RKO (cell line): Measurements from ENCODE around the gene CRYGN.

Source experiments
- DNase-seq: peaks from one replicate; pipeline ENCODE4 v3.0.0-alpha.2; 2016; ENCODE audit warnings: low spot score

CRYGN gene, protein sequence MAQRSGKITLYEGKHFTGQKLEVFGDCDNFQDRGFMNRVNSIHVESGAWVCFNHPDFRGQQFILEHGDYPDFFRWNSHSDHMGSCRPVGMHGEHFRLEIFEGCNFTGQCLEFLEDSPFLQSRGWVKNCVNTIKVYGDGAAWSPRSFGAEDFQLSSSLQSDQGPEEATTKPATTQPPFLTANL

DNA sequence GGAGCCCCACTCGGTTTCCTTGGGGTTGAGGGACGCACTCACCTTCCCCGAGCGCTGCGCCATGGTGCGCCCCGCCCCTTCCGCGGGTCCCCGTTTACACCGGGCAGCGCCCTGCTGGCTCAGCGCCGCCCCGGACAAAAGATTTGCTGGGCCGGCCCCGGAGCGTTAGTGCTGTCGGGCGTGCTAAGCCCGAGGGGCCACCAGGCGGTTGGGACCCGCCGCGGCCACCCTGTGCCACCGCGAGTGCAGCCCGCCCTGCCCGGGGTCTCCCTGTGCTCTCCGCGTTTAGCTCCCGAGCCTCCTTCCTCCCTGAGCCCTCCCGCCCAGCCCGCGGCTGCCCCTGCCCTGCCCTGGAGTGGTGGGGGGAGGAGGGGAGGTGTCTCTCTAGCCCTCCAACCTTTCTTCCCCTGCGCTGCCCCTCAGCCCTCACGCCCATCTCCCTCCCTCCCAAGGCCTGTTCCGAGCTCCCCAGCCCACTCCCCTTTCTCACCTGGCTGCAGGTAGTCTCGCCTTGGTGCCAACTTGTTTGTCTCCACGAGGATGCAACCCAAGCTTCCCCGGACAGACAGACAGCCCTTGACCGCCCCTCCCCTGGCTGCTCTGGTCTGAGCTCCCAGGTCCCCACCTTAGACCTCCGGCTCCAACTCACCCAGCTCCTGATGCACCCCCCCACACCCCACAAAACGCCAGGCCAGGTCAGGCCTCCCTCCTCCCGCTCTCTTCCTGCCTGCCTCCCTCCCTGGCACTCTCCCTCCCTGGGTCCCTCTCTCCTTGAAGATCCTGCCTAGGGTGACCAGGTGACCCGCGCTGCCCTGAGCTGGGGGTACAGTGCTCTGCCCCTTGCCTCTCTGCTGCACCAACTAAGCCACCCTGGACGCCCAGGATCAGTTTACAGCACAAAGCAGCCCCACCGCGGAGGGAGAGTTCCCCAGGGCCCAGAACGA, at the start of gene CRYGN:
Gene CRYGN, minus strand, starts transcription at position 287 of the 944 bp plus-strand sequence. Its CDS starts 224 bp downstream, at position 63.
- DNase-seq = no peak

DNA sequence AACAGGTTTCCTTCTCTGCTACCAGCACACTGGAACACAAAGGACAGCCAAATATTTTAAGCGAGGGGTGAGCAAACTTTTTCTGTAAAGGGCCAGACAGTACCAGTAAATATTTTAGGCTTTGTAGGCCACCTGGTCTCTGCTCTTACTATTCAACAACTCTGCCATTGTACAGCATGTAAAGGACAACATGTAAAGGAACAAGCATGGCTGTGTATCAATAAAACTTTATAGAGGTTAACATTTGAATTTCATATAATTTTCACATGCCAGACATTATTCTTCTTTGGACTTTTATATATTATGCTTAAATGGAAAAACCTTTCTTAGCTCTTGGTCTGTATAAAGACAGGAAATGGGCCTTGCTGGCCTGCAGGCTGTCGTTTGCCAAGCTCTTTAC, 49.6 kb upstream of the CRYGN start:
- DNase-seq = no peak

DNA sequence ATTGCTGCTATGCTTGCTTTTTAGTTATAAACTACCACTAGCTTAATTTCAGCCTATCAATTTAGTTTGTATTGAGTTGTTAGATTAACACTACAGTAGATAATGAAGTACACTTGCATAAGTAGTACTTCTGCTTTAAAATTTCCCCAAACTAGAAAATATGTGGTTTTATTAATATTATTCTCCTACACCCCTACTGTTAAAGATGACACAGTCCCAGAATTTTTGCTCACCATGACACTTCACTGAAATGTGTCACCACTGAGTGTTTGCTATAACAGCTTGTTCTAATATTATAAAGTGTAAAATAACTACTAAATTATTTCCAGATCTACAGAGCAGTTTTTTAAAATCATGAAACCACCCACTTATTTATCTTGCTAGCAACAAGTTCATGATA, 48.2 kb upstream of the CRYGN start:
- DNase-seq = no peak

DNA sequence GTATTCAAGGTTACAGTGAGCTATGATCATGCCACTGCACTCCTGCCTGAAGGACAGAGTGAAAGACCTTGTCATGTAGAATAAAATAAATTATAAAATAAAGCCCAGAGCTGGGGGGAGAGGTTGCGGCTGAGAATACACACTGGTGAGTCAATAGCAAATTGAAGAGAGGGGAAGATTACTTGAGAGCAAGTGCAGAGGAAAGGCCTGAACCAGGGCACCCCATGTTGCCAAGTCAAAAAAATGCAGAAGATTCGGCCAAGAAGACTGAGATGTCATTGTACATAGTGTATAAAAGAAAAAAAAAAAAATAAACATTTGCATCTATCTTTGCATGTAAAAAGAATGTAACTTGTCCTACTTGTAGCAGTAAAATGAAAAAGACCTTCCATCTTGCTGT, 47.3 kb upstream of the CRYGN start:
- no peak for DNase-seq

DNA sequence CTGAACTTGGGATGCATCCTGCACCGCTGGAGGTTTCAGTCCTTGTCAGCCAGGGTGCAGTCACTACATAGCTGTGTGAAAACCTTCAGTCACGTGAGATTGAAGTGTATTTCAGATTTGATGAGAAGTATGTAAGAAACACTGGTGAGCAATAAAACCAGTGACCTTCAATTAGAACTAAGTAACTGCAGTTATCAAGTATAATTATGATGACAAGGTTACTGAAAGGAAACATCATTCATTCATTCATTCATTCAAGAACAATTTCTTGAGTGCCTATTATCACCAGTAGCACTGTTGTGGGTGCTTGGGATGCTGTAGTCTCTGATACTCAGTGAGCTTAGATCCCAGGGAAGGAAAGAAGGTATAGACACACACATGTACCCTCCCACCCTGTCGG, 46.1 kb upstream of the CRYGN start:
- DNase-seq = no peak

DNA sequence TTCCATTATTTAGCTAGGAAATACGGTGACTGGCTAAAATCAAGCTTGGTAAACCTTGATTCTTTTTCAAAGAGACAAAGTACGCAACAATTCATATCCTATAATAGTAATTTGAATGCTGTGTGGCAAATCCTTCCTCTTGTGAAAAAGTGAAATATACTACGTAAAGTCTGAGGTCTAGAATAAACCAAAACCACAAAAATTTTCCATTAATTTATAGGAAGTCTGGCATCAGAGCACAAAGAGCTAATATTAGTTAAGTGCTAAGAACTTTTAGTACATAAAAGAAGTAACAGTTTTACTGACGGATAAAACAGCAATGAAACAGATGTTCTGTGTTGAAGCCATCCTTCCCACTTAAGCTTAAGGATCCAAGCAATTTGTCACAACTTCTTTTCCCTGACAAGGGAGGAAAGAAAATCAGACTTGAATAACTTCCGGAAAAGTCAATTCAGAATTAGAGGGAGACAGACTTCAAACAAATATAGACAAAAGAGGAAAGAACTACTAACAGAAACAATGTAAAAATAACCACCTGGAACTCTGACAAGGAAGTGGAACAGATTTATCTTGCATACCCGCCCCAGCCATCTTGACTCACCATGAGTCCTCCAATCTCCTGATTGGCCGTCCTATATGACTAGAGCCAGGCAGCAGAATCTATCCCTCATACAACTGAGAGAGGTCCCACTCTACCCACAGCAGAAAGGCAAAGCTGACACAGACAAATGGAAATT, 45.2 kb upstream of the CRYGN start:
- peak; percentile 82 for DNase-seq

DNA sequence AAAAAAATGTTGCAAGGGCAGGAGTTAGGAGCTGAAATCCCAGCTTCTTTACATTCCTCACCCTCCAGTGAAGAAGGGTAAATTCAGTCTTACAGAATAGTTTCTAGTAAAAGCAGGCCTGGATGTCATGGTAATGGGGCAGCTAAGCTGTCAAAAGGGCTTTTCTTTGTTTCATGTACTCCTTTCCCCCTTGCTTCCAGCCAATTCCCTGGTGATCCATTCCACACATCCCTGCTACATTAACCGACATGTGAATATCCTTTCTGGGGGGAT, 43.7 kb upstream of the CRYGN start:
- DNase-seq = no peak

DNA sequence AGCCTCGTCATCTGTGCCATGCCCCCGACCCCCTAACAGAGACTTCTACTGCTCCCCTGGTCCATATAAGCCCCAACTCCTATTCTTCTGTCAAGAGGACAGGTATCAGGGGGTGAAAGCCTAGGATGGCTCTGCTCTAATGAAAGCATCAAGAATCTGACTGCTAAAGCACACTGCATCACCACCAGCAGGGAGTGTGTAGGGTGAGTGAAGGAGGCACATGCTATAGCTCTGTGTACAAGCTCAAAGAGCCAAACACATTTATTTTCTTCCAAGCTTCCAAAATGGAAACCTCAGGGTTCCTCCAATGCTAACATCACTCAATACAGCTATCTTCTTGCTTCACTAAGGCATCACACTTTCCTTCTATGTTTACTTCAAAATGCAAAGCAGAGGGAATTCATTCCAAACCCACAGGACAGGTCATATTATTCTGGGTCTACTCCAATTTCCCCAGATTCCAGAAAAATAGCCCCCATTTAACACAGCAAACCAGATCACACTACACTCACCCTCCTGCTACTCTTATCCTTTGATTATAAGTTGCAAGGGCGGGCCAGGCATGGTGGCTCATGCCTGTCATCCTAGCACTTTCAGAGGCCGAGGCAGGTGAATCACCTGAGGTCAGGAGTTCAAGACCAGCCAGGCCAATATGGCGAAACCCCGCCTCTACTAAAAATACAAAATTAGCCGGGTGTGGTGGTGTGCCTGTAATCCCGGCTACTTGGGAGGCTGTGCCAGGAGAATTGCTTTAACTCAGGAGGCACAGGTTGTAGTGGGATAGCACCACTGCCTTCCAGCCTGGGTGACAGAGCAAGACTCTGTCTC, 43.2 kb upstream of the CRYGN start:
- DNase-seq = no peak

DNA sequence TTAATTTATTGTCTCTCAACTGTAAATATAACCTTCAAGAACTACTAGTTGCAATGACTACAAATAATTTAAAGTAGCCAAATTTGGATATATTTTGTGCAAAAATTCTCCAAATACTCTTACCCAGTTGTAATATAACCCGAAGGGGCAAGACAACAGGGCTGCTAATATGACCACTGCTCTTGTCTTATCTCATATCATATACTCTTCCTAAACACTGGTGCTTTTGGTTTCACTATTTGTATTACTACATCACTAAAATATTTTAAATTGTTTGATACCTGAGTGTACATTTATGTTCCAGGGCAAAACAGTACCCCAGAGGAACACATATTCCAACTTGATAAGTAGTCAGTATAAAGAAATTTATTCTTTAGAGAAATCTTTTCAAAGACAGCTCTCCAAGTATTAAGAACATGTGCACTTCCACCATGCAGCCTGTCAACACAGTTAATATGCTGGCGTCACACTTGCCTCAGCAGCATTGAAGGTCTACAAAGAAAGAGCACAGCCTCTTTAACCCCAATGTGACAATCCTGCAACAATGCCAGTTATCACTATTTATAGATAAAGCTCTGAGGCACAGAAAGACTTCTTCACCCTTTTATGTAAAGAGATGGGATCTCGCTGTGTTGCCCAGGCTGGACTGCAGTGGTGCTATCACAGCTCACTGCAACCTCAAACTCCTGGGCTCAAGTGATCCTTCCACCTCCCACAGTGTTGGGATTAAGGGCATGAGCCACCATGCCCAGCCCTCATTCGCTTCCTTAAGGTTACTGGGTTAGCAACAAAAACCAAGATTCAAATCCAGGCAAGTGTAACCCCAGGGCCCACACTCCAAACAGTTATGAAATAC, 41.9 kb upstream of the CRYGN start:
- no peak for DNase-seq

DNA sequence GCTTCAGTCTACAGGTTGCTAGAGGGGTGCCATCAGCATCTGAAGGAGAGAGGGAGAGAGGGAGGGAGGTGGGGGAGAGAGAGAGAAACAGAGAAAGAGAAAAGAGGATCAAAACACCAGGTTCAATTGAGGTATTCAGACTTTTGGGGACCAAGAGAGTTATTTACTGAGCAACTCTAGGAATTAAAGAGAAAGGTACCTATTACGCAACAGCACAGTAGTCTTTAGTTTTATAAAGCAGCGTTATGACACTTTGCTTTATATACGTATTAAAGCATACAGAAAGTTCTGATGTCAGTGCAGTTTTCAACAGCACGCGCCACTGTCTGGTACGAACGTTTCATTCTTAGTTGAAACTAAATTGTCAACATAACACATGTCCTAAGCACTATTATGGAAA, 37.9 kb upstream of the CRYGN start:
- DNase-seq = no peak

DNA sequence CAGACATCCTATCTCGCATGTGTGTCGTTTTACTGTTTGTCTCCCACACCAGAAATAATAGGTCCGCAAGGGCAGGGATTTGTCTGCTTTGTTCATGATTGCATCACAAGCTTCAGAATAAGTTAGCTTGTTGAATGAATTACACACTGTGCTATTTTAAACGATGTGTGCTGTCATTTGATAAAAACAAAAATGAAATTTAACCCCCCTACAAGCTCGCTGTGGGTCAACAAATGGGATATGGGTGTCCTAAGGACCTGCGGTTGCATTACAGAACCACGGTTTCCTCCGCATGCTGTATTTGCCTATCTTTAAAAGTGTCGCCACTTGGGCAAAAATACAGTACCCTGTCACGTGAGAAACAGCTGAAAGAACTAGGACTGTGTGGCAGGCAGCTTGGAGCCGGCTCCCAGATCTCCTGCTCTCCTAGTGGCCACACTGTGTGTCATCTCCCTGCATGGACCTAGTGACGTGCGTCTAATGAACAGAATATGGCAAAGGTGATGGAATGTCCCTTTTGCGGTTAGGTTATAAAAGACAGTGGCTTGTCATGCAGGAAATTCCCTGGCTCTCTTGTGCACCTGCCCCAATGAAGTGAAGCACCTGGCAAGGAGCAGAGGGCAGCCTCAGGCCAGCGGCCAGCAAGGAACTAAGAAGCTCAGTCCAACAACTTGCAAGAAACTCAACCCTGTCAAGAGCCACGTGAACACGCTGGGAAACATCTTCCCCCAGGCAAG, 32.9 kb upstream of the CRYGN start:
- DNase-seq = no peak

DNA sequence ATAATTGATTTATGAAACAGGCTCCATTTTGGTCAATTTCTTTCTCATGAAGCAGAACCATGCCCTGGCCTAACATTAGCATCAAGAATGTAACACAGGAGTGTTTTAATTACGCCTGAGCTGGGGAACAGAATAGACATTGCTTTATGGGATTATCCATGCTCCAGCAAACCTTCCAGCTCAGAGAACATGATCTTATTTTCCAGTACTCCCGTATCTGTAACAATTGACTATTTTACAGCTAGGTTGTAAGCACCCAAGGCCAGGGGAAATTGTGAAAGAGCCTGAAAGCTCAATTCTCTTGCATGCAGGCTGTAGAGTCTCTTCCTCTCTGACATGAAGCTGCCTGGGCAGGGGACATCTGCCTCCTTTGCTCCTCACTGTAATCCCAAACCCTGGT, 30.8 kb upstream of the CRYGN start:
- DNase-seq = no peak

DNA sequence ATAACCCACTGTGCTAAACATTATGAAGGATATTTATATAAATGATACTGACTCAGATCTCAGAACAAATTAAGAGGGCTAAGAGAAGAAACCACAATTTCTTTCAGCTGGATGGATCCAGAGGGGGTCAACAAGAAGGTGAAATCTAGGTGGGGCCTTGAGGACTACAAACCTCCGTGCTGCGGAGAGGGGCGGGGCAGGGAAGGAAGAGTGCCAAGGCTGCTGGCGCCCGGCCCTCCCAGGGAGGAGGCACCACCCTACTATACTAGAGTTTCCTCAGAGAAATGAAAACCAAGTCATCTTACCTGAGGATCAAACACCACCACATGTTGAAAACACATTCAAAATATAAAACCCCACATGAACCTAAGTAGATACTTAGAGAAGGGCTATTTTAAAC, 29.3 kb upstream of the CRYGN start:
- DNase-seq = no peak

DNA sequence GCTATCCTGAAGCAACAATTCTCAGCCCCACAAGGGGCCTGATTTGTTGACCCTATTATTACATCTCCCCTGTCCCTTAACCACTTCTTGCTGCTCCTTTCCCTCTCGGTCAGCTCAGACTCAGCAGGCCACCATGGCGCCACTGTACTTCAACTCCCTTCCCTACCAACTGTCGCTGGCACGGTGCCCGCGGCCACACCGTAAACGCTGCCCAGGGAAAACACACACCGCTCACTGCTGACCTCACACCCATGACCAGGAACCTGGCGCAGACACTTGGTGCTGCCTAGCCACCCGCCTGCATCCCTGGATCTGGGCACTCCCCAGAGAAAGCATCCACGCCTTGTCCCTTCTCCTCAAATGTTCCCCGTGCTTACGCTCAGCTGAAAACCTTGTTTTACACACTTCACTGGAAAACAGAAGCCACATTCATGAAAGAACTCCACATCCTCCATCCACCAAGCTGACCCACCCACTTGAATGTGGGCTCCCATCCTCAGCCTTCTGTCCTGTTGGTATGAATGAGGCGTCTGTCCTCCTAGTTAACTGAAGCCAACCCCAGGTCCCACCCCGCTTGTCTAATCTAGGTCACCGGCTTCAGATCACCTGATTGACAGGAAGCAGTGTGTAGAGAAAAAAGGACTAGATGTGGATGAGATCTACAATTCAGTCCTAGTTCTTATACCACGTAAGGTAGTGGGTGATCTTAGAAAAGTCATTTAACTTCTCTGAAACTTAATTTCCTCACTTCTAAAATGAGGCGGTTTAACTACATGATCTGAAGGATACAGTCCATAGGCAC, 28.5 kb upstream of the CRYGN start:
- DNase-seq = no peak

DNA sequence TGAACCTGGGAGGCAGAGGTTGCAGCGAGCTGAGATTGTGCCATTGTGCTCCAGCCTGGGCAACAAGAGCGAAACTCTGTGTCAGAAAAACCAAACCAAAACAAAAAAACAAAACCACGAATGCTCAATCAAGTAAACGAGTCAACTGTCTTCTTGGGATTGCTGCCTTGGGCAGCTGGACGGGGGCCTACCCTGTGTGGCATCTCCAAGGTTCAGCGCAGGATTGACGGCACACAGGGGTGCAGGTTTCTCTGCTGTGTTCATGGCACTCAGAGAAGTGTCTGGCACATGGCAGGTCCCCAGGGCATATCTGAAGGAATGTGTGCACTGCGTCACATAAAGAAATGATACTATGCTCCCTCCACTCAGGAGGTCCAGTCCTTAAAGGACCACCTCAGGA, 25.2 kb upstream of the CRYGN start:
- DNase-seq = no peak

DNA sequence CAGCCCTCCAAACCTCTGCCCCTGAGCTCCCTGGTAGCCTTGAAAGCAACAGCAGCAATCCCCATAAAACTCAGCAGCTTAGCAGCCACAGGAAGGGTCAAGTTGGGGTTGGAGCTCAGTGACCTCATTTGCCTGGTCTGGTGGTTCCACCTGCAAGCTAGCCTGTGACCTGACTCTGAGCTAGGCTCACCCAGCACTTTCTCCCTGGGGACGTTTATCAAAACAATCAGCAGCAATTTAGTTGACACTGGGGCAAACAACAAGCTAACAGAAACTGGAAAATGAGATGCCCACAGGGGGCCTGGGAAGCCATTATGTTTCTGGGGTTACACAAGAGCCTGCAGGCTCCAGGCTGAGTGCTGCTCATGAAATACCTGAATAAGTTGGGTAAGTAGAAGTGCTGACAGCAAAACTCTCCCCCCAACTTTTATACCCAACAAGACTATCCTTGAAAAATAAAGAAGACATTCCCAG, 22.4 kb upstream of the CRYGN start:
- no peak for DNase-seq

DNA sequence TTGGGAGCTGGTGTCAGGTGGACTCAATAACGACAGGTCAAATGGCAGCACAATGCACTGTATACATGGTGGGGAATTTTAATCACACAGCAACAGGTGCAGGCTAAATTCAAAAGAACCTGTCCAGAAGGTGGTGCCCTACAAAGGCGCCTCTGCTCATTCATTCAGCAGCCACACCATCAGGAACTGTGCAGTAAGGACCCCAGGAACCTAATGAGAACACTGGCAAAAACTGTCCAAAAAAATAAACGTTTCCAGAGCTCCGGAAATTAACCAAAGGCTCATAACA, 21.9 kb upstream of the CRYGN start:
- DNase-seq = no peak

DNA sequence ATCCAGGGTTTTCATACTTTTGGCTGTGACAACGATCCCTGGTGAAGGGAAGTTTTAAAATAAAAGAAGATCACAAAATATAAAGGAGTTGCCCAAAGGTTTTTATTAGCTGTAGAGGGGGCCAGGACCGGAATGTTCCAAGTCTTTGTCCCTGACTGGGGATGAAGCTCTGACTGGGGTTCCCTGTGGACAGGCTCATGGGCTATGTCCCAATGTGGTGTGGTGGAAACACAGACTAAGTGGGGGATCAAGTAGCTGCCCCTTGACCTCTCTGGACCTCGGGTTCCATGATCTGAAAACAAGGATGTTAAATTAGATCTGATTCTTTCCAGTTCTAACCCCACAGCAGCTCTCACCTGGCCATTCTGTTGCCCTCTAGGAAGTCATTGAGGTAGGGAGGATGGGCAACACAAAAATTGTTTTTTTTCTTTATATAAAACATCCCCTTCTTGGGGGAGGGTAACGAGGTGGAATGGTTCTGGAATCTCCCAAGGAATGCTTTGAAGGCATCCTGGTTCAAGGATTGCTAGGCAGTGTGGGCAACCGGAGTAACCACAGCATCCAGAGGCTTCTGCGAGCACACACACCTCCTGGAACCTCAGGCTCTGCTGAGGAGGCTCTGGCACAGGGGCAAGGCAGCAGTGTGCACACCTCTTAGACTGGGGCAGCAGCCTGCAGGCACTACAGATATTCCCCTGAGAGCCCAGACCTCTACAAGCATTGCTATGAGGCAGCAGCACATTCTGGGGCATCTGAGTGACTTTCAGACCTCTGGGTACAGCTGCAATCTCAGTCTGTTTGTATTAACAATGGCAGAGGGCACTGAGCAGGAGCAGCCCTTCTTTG, 21.4 kb upstream of the CRYGN start:
- no peak for DNase-seq

DNA sequence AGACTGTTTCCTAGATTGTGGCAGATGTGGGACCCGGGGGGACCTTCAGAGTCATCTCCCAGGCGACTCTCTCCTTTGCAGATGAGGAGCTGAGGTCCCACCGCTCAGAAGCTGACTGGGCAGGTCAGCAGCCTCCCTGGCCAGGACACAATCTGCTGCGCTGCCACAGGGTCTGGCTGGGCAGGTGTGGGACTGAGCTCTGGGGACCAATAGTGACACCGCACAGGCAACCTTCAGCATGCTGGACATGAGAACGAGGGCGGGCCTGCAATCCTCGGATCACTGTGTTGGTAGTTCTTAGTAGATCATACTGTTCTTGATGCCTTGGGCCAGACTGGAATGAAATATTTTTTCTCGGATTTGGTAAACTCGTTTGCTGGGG, 20.5 kb upstream of the CRYGN start:
- no peak for DNase-seq
